ENCODE data around the gene ZFAND3.

GRCh38 chr6:37812841-37813240, 6.7 kb upstream of the ZFAND3 start:
- no peak for TF ChIP-seq CTCF (IDR thresholded peaks at IDR 0.05)
- TF ChIP-seq POLR2AphosphoS5 (IDR thresholded peaks at IDR 0.05) = no peak
- no peak for TF ChIP-seq POLR2A (IDR thresholded peaks at IDR 0.05)
